ENCODE measurements around the gene ZNF174.

GRCh38 chr16:3431779-3432219, 30.8 kb downstream of the ZNF174 start:
- no peak for TF ChIP-seq POLR2A (IDR thresholded peaks at IDR 0.05)
- TF ChIP-seq CTCF (IDR thresholded peaks at IDR 0.05): no peak
- no peak for TF ChIP-seq POLR2AphosphoS5 (IDR thresholded peaks at IDR 0.05)
- no peak for TF ChIP-seq EP300 (IDR thresholded peaks at IDR 0.05)

All from upper lobe of left lung (tissue), 4 donors.